GM18951 (cell line): ENCODE results near the gene TRMT11.

Source experiments
- POLR2A ChIP-seq: IDR thresholded peaks from 4 replicates; pipeline ENCODE4 v1.6.1; 2011; ENCODE audit warnings: mild to moderate bottlenecking; ENCODE audit not compliant: insufficient read length, insufficient read depth; ENCODE audit errors: extremely low read depth
- in situ Hi-C: fragments of 300-500 bp; cut with MboI; formaldehyde crosslinking; loops from one replicate; pipeline ENCODE4 v1.12.0; 2022; ENCODE audit warnings: low sequenced_read_pairs, mixed read lengths, inconsistent platforms; ENCODE audit not compliant: unreplicated experiment

The TRMT11 gene

GRCh38 chr6:125962900-125963497 is 23.3 kb upstream of the TRMT11 start:
- in situ Hi-C loops: loop anchor here (5.0 kb wide), 1 partner anchor 181 kb away; no protein-coding TSS in a partner anchor

GRCh38 chr6:125963817-125964216 is 22.5 kb upstream of the TRMT11 start:
- TF ChIP-seq POLR2A: no peak
- in situ Hi-C loops: loop anchor here (5.0 kb wide), 1 partner anchor 182 kb away; no protein-coding TSS in a partner anchor

More at GRCh38 chr6:125962900-125963497, 23.3 kb upstream of the TRMT11 start:
- no peak for TF ChIP-seq POLR2A

GRCh38 chr6:125966569-125966968 is 19.8 kb upstream of the TRMT11 start:
- in situ Hi-C loops: no loop called here

GRCh38 chr6:125968493-125968892 is 17.8 kb upstream of the TRMT11 start:
- no peak for TF ChIP-seq POLR2A
- in situ Hi-C loops: no loop called here

More at GRCh38 chr6:125966569-125966968, 19.8 kb upstream of the TRMT11 start:
- TF ChIP-seq POLR2A: no peak

- no peak for TF ChIP-seq POLR2A
- in situ Hi-C loops: loop anchor here (10.0 kb wide), 1 partner anchor 656 kb away; no protein-coding TSS in a partner anchor
Observed at GRCh38 chr6:125970760-125971159, 15.6 kb upstream of the TRMT11 start.

- in situ Hi-C loops: loop anchor here (10.0 kb wide), 1 partner anchor 658 kb away; no protein-coding TSS in a partner anchor
Observed at GRCh38 chr6:125972478-125972877, 13.9 kb upstream of the TRMT11 start.

GRCh38 chr6:125974214-125974866 is 12.0 kb upstream of the TRMT11 start:
- no peak for TF ChIP-seq POLR2A
- in situ Hi-C loops: loop anchor here (10.0 kb wide), 1 partner anchor 660 kb away; no protein-coding TSS in a partner anchor

- no peak for TF ChIP-seq POLR2A
- in situ Hi-C loops: loop anchor here (10.0 kb wide), 1 partner anchor 664 kb away; no protein-coding TSS in a partner anchor
Observed at GRCh38 chr6:125979101-125979500, 7.2 kb upstream of the TRMT11 start.

- TF ChIP-seq POLR2A: no peak
- in situ Hi-C loops: no loop called here
Observed at GRCh38 chr6:125981571-125982185, 4.7 kb upstream of the TRMT11 start.

GRCh38 chr6:125983246-125983945 is 2.9 kb upstream of the TRMT11 start:
- in situ Hi-C loops: no loop called here
- no peak for TF ChIP-seq POLR2A

- in situ Hi-C loops: no loop called here
- no peak for TF ChIP-seq POLR2A
Observed at GRCh38 chr6:125984311-125984710, 2.0 kb upstream of the TRMT11 start.

GRCh38 chr6:125985522-125985921 is 818 bp upstream of the TRMT11 start:
- no peak for TF ChIP-seq POLR2A
- in situ Hi-C loops: no loop called here

- TF ChIP-seq POLR2A: no peak
- in situ Hi-C loops: no loop called here
Observed at GRCh38 chr6:125985979-125986300, 400 bp upstream of the TRMT11 start.
